Brain microvascular endothelial cell (primary cell): ENCODE results near the gene SHISA6.

Experiments
- DNase-seq: peaks from one replicate; pipeline ENCODE4 v3.0.0-alpha.2; 2020
- H3K27ac ChIP-seq: fragments of 250-450 bp; sonication (Bioruptor Pico); 2 replicates; pipeline ENCODE4 v1.5.1; 2020; ENCODE audit warnings: mild to moderate bottlenecking, moderate library complexity
- H3K27me3 ChIP-seq: fragments of 250-450 bp; sonication (Bioruptor Pico); replicated peaks from 2 replicates; pipeline ENCODE4 v1.5.1; 2020; ENCODE audit warnings: mild to moderate bottlenecking
- H3K36me3 ChIP-seq: fragments of 250-450 bp; sonication (Bioruptor Pico); replicated peaks from 2 replicates; pipeline ENCODE4 v1.5.1; 2020; ENCODE audit warnings: mild to moderate bottlenecking
- H3K4me3 ChIP-seq: 2 replicates; pipeline ENCODE4 v1.5.1; 2011; ENCODE audit warnings: low read depth, mild to moderate bottlenecking, control low read depth, low read length, moderate library complexity
- CTCF ChIP-seq: IDR thresholded peaks from 2 replicates; pipeline ENCODE4 v1.5.1; 2011; ENCODE audit warnings: low read depth, mild to moderate bottlenecking, moderate library complexity, low read length, control low read depth, inconsistent platforms; ENCODE audit errors: missing control alignments
- in situ Hi-C: cut with HindIII; loops from 2 replicates; pipeline ENCODE4 v1.10.0; 2017; ENCODE audit warnings: low sequenced_read_pairs, low pct_ligation_motif_present

SHISA6 gene

GRCh38 chr17:11487469-11487868 lies 246.5 kb downstream of the SHISA6 start:
- no peak for TF ChIP-seq CTCF
- no peak overlapping the region for H3K4me3 ChIP-seq
- no peak overlapping the region for H3K27ac ChIP-seq
- no peak for DNase-seq
- in situ Hi-C loops = no loop called here
- H3K36me3 ChIP-seq = no peaks in the 10 kb centered on the region
- H3K27me3 ChIP-seq = no peaks in the 10 kb centered on the region

- no peaks in the 10 kb centered on the region for H3K27me3 ChIP-seq
- DNase-seq = no peak
- TF ChIP-seq CTCF = no peak
- in situ Hi-C loops = no loop called here
- H3K36me3 ChIP-seq = no peaks in the 10 kb centered on the region
- H3K27ac ChIP-seq = no peak overlapping the region
- no peak overlapping the region for H3K4me3 ChIP-seq
These were observed 247.4 kb downstream of the SHISA6 start for GRCh38 chr17:11488407-11488806.

- no peak overlapping the region for H3K4me3 ChIP-seq
- TF ChIP-seq CTCF = no peak
- in situ Hi-C loops = no loop called here
- H3K27ac ChIP-seq = no peak overlapping the region
- DNase-seq = no peak
- no peaks in the 10 kb centered on the region for H3K27me3 ChIP-seq
- no peaks in the 10 kb centered on the region for H3K36me3 ChIP-seq
These were observed 249.2 kb downstream of the SHISA6 start for GRCh38 chr17:11490171-11490755.

GRCh38 chr17:11492511-11492910 lies 251.5 kb downstream of the SHISA6 start:
- H3K27me3 ChIP-seq = no peaks in the 10 kb centered on the region
- TF ChIP-seq CTCF = no peak
- no peak overlapping the region for H3K27ac ChIP-seq
- DNase-seq = no peak
- H3K36me3 ChIP-seq = no peaks in the 10 kb centered on the region
- in situ Hi-C loops = no loop called here
- H3K4me3 ChIP-seq = no peak overlapping the region

- in situ Hi-C loops = no loop called here
- no peak for TF ChIP-seq CTCF
These were observed 252.9 kb downstream of the SHISA6 start for GRCh38 chr17:11493936-11494335.

GRCh38 chr17:11495613-11496012 lies 254.6 kb downstream of the SHISA6 start:
- H3K4me3 ChIP-seq = no peak overlapping the region
- H3K27me3 ChIP-seq = no peaks in the 10 kb centered on the region
- in situ Hi-C loops = no loop called here
- H3K36me3 ChIP-seq = no peaks in the 10 kb centered on the region
- no peak for DNase-seq
- no peak overlapping the region for H3K27ac ChIP-seq
- no peak for TF ChIP-seq CTCF

More at GRCh38 chr17:11493936-11494335, 252.9 kb downstream of the SHISA6 start:
- no peak for DNase-seq
- H3K27ac ChIP-seq = no peak overlapping the region
- no peak overlapping the region for H3K4me3 ChIP-seq
- no peaks in the 10 kb centered on the region for H3K36me3 ChIP-seq
- no peaks in the 10 kb centered on the region for H3K27me3 ChIP-seq
